GM10266 (cell line): ENCODE measurements around the gene NECTIN4.
A peak's percentile ranks its signal among the peaks of the same experiment; 100 is the strongest.

Source experiments
- DNase-seq: peaks from one replicate; pipeline ENCODE4 v3.0.0; 2012; ENCODE audit errors: extremely low spot score
- TF ChIP-seq, protein P1 (sequence below): IDR thresholded peaks from 2 replicates; pipeline ENCODE4 v1.5.1; 2012; ENCODE audit warnings: mild to moderate bottlenecking, low read depth; ENCODE audit not compliant: control insufficient read depth, insufficient read depth; ENCODE audit errors: missing control alignments

NECTIN4 gene

GRCh38 chr1:161045736-161046604 lies 43.4 kb downstream of the NECTIN4 start, which contains the start of gene USF1:
USF1 (minus strand) TSS chr1:161045977; CDS start chr1:161043275, 2,702 bp downstream.
- TF ChIP-seq, protein P1, sequence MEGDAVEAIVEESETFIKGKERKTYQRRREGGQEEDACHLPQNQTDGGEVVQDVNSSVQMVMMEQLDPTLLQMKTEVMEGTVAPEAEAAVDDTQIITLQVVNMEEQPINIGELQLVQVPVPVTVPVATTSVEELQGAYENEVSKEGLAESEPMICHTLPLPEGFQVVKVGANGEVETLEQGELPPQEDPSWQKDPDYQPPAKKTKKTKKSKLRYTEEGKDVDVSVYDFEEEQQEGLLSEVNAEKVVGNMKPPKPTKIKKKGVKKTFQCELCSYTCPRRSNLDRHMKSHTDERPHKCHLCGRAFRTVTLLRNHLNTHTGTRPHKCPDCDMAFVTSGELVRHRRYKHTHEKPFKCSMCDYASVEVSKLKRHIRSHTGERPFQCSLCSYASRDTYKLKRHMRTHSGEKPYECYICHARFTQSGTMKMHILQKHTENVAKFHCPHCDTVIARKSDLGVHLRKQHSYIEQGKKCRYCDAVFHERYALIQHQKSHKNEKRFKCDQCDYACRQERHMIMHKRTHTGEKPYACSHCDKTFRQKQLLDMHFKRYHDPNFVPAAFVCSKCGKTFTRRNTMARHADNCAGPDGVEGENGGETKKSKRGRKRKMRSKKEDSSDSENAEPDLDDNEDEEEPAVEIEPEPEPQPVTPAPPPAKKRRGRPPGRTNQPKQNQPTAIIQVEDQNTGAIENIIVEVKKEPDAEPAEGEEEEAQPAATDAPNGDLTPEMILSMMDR = no peak
- DNase-seq = peak; percentile 91

GRCh38 chr1:161044908-161045735 lies 44.2 kb downstream of the NECTIN4 start:
- TF ChIP-seq, protein P1 = no peak
- peak; percentile 79 for DNase-seq

GRCh38 chr1:161044535-161044907 lies 44.8 kb downstream of the NECTIN4 start:
- TF ChIP-seq, protein P1 = no peak
- no peak for DNase-seq

DNA sequence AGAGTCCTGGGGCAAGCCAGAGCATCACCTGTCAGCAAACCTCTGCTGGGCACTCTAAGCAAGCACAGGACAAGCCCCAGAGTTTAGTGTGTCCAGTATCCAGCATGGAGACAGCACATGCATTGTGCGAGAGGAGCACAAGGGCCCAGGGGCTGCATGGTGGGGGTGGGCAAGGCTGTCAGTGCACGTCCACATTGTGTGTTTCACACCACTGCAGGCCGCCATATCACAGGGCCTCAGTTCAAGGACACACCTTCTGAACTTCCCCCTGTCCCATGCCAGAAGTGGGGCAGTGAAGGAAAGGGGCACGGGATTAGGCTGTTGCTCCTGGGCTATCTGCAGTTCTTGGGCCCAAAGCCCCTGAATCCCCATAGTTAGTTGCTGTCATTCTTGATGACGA lies 49.8 kb downstream of the NECTIN4 start:
- TF ChIP-seq, protein P1 = no peak
- DNase-seq = no peak

GRCh38 chr1:161039154-161039545 lies 50.2 kb downstream of the NECTIN4 start:
- TF ChIP-seq, protein P1 = no peak
- no peak for DNase-seq

DNA sequence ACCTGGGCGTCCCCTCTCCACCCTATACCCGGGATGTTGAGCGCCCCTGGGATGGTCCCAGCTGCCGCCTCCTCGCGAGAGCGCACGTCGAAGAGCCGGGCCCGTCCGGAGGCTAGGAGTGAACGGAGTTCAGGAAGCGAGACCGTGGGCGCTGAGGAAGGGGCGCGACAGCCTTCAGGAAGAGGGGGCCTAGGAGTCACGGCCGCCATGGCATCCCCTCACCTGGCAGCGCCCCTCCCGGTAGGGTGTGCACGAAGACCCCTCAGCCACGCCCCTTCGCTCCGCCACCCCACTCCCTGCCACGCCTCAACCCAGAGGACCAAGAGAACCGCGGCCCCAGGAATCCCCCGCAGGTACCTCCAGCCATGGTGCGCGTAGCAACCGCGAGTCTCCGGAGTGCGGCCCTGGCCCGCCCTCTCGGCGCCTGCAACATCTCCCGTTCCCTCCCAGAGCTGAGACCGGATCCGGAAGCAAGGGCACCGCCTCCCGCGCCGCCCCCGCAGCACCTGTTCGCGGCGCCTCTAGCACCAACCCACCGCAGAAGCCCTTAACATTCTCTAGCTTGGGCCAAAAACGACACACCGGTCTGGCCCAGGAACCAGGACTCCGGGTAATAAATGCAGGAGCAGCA lies 50.7 kb downstream of the NECTIN4 start, which contains the start of gene TSTD1:
Gene TSTD1 (minus strand): TSS at position 442 of the 631 bp plus-strand sequence. CDS start 75 bp downstream, at position 367.
- TF ChIP-seq, protein P1 = no peak
- peak; percentile 89 for DNase-seq
